HepG2 (cell line): ENCODE results near the gene HMCN2. TPM values are rescaled to one million over a fixed set of nuclear protein-coding genes. Genes with fewer than 3 reads are reported as not detected.

Source experiments
- ATAC-seq: fragments of 200-7000 bp; cut with Tn5 transposase; 3 replicates; pipeline ENCODE4 v1.9.1; 2020; ENCODE audit warnings: mild to moderate bottlenecking, moderate library complexity
- BruUV-seq: library from RNA; stranded (reverse); fragments of 400-500 nt; replicated peaks from 2 replicates; lab custom pipeline; 2021; lab: Mats Ljungman, UMichigan
- CTCF ChIA-PET: fragments of 300-600 bp; formaldehyde crosslinking; extraction: SDS; loops from one replicate; lab custom pipeline; 2021; ENCODE audit warnings: low total read pairs, inconsistent platforms, low intra/inter-chr PET ratio; lab: Yijun Ruan, JAX
- POLR2A ChIA-PET: fragments of 350-600 bp; sonication (Branson Sonifier 250); formaldehyde crosslinking; loops from one replicate; lab custom pipeline; 2020; ENCODE audit warnings: antibody characterized with exemption, inconsistent platforms; lab: Yijun Ruan, JAX
- DNase-seq: peaks from one replicate; pipeline ENCODE4 v3.0.0-alpha.2; 2015; ENCODE audit warnings: low spot score
- FAIRE-seq: peaks from 3 replicates; lab custom pipeline; 2011; peaks lifted over from hg19 to GRCh38; lab: Jason Lieb, UNC
- H2AFZ ChIP-seq: one replicate; pipeline ENCODE4 v1.6.1; 2011; ENCODE audit warnings: low read length, inconsistent platforms
- H3K27ac ChIP-seq: fragments of 300-600 bp; 3 replicates; pipeline ENCODE4 v1.8.0; 2011; ENCODE audit warnings: mixed run types, mild to moderate bottlenecking, mixed read lengths, low read length, inconsistent platforms; ENCODE audit not compliant: insufficient read depth; ENCODE audit errors: extremely low read length
- H3K27me3 ChIP-seq, 2 experiments: fragments of 200-600 bp in 1 of 2; 2 replicates in 1 of 2; 3 replicates in 1 of 2; pipeline versions ENCODE4 v1.6.0 to v1.8.0; 2011; ENCODE audit warnings: low read length in 2 of 2, mild to moderate bottlenecking in 2 of 2, moderate library complexity in 2 of 2, inconsistent platforms in 1 of 2; ENCODE audit not compliant: insufficient read depth in 2 of 2, control insufficient read depth in 1 of 2
- H3K36me3 ChIP-seq, 2 experiments: fragments of 200-600 bp in 1 of 2; replicated peaks in 1 of 2; 2 replicates in 1 of 2; 3 replicates in 1 of 2; pipeline versions ENCODE4 v1.5.1 to v1.8.0; 2011; ENCODE audit warnings: low read length in 2 of 2, inconsistent platforms in 1 of 2; ENCODE audit not compliant: insufficient read depth in 2 of 2, control insufficient read depth in 1 of 2
- H3K4me1 ChIP-seq: 2 replicates; pipeline ENCODE4 v1.5.1; 2012; ENCODE audit warnings: low read length, inconsistent platforms; ENCODE audit not compliant: insufficient read depth
- H3K4me2 ChIP-seq: 2 replicates; pipeline ENCODE4 v1.6.0; 2011; ENCODE audit warnings: low read depth, low read length, inconsistent platforms
- H3K4me3 ChIP-seq, 3 experiments: fragments of 200-600 bp in 1 of 3; sonication (generic), shearing (Covaris generic) in 1 of 3; replicated peaks in 1 of 3; 2 replicates each; pipeline ENCODE4 v1.5.1; 2011 to 2016; ENCODE audit warnings: low read length in 3 of 3, inconsistent platforms in 2 of 3, low read depth in 2 of 3, mild to moderate bottlenecking in 2 of 3, control low read depth in 1 of 3, mixed read lengths in 1 of 3; ENCODE audit not compliant: insufficient read depth in 1 of 3
- H3K79me2 ChIP-seq: one replicate; pipeline ENCODE4 v1.6.1; 2011; ENCODE audit warnings: low read length, inconsistent platforms; ENCODE audit not compliant: insufficient read depth
- H3K9ac ChIP-seq: 2 replicates; pipeline ENCODE4 v1.6.0; 2011; ENCODE audit warnings: mild to moderate bottlenecking, low read depth, low read length, inconsistent platforms; ENCODE audit not compliant: insufficient read depth
- H3K9me3 ChIP-seq: 2 replicates; pipeline ENCODE4 v1.5.1; 2012; ENCODE audit warnings: mild to moderate bottlenecking, low read length
- H4K20me1 ChIP-seq: 2 replicates; pipeline ENCODE4 v1.6.0; 2011; ENCODE audit warnings: inconsistent platforms, mild to moderate bottlenecking, low read length, moderate library complexity; ENCODE audit not compliant: insufficient read depth
- NFYC ChIP-seq: IDR thresholded peaks from 2 replicates; pipeline ENCODE4 v1.6.1; 2016; ENCODE audit warnings: missing genetic modification reagents, missing compliant biosample characterization
- ZNF629 ChIP-seq: sonication (generic); formaldehyde crosslinking; conservative IDR thresholded peaks from 2 replicates; pipeline ENCODE4 v1.5.0; 2020; ENCODE audit warnings: missing genetic modification reagents
- ZNF687 ChIP-seq: sonication (generic); formaldehyde crosslinking; IDR thresholded peaks from 2 replicates; pipeline ENCODE4 v1.5.1; 2020; ENCODE audit warnings: mild to moderate bottlenecking, missing genetic modification reagents, moderate library complexity
- ZNF7 ChIP-seq: IDR thresholded peaks from 2 replicates; pipeline ENCODE4 v1.6.1; 2016; ENCODE audit warnings: missing biosample characterization, missing genetic modification reagents
- WGBS: methylation state at CpG from one replicate; pipeline ENCODE4 v1.1.6; 2017; ENCODE audit warnings: low lambda C conversion rate; 5-methylcytosine and 5-hydroxymethylcytosine counted together
- in situ Hi-C: cut with HindIII; loops from 2 replicates; pipeline ENCODE4 v1.10.0; 2017; ENCODE audit warnings: low pct_unique_long_range_greater_than_20kb; ENCODE audit not compliant: extremely low pct_ligation_motif_present
- intact Hi-C: fragments of 100-400 bp; cut with micrococcal nuclease; formaldehyde crosslinking; loops from one replicate; pipeline ENCODE4 v1.10.0; 2022; ENCODE audit not compliant: unreplicated experiment
- polyA plus RNA-seq, 8 experiments: library from polyadenylated mRNA; depleted of rRNA in 3 of 8; stranded (reverse) in 7 of 8; unstranded in 1 of 8; fragments of >200 nt; fragmentation: Illumina TruSeq in 4 of 8; extraction: Trizol in 4 of 8; gene quantifications; 2 replicates each; pipeline versions ENCODE4 v1.2.1 to v1.2.3, GENCODE V29; 2011 to 2016; ENCODE audit warnings: low read depth in 4 of 8, missing spikeins in 1 of 8, mixed read lengths in 1 of 8; ENCODE audit not compliant: insufficient read depth in 1 of 8
- total RNA-seq, 5 experiments: library from RNA; depleted of rRNA; stranded (reverse); fragments of >200 nt; fragmentation: Illumina TruSeq; extraction: Trizol; gene quantifications; 2 replicates each; pipeline ENCODE4 v1.2.3, GENCODE V29; 2016; ENCODE audit warnings: low read depth in 1 of 5

HMCN2 gene
- total and polyA plus RNA-seq, 2 of the 13 experiments (the other 11 are each of a cell fraction or from before 2014, with no cell fraction given) = 0.09 TPM; not detected in 1

- TF ChIP-seq ZNF687 (CRISPR knock-in tag) = 0 out of 2 replicates have a peak, but pooled peaks have one; percentile 7
- TF ChIP-seq ZNF7 (CRISPR knock-in tag) = peak; percentile 49; the same call in 1 of the 2 replicates
- TF ChIP-seq, all 625 proteins: peak for 10
These were observed 1.8 kb upstream of the HMCN2 start (continued) for GRCh38 chr9:130263601-130264413.

- intact Hi-C loops (no loop called here), in situ Hi-C loops (no loop called here)
- Histone ChIP-seq H3K27me3 (peaks cover 6 to 70% of the 10 kb centered on the region in 2 experiments; a peak in 4 of 5 replicates), H3K4me2 (no peak overlapping the region), H3K27ac (no peak overlapping the region)
- POLR2A ChIA-PET = interaction anchor here (0.6 kb wide), 1 partner anchor 466 kb away, joined by 4 read pairs; no protein-coding TSS in a partner anchor
- no peak for DNase-seq
- no peak for TF ChIP-seq NFYC
- peak; percentile 90 for TF ChIP-seq ZNF629 (CRISPR knock-in tag)
- TF ChIP-seq, all 625 proteins: peak for 1
- Histone ChIP-seq H3K9me3 (no peaks in the 10 kb centered on the region), H3K36me3 (no peaks in the 10 kb centered on the region), H3K9ac (no peak overlapping the region), H3K4me1 (peaks cover 39% of the 10 kb centered on the region), H2AFZ (no peak overlapping the region), H3K4me3 (no peak overlapping the region), H3K79me2 (no peaks in the 10 kb centered on the region), H4K20me1 (no peaks in the 10 kb centered on the region)
- CTCF ChIA-PET = no interaction called here
- ATAC-seq (peak; percentile 35), FAIRE-seq (no peak)
- no TSS peak for BruUV-seq
- 16% methylated on average over 6 of the region's 18 CpGs for WGBS
These were observed 878 bp upstream of the HMCN2 start for GRCh38 chr9:130264414-130265350.
